Colon (tissue), 2 donors: Measurements from ENCODE around the gene POTEE.
"Not testable (repeated sequence)": the region's sequence is repeated elsewhere in the genome, so short reads cannot be mapped to it uniquely, and the experiment has no call there.

Source experiments
- FAIRE-seq: peaks from 2 replicates; lab custom pipeline; 2012; peaks lifted over from hg19 to GRCh38; lab: Jason Lieb, UNC
- donor health status: control.
- donor health status: control.

Gene POTEE

GRCh38 chr2:131209030-131209772 lies at the start of gene POTEE:
Gene POTEE (plus strand): TSS chr2:131209536. CDS start chr2:131218403, 8,867 bp downstream.
- not testable (repeated sequence) for FAIRE-seq

GRCh38 chr2:131165562-131165961 lies 43.8 kb upstream of the POTEE start:
- not testable (repeated sequence) for FAIRE-seq

GRCh38 chr2:131168538-131168937 lies 40.8 kb upstream of the POTEE start:
- FAIRE-seq: no peak

GRCh38 chr2:131178050-131178449 lies 31.3 kb upstream of the POTEE start:
- not testable (repeated sequence) for FAIRE-seq

GRCh38 chr2:131178721-131179418 lies 30.5 kb upstream of the POTEE start:
- not testable (repeated sequence) for FAIRE-seq

GRCh38 chr2:131181451-131181850 lies 27.9 kb upstream of the POTEE start:
- FAIRE-seq: not testable (repeated sequence)

GRCh38 chr2:131193421-131193820 lies 15.9 kb upstream of the POTEE start:
- FAIRE-seq: not testable (repeated sequence)

GRCh38 chr2:131196186-131196585 lies 13.2 kb upstream of the POTEE start:
- FAIRE-seq: not testable (repeated sequence)

GRCh38 chr2:131201098-131201497 lies 8.2 kb upstream of the POTEE start:
- no peak for FAIRE-seq

GRCh38 chr2:131207839-131208238 lies 1.5 kb upstream of the POTEE start:
- FAIRE-seq: not testable (repeated sequence)

- not testable (repeated sequence) for FAIRE-seq
Observed at GRCh38 chr2:131209773-131210104, 403 bp downstream of the POTEE start.

- not testable (repeated sequence) for FAIRE-seq
Observed at GRCh38 chr2:131210434-131211211, 1.3 kb downstream of the POTEE start.

GRCh38 chr2:131217238-131217986 lies 8.1 kb downstream of the POTEE start:
- not testable (repeated sequence) for FAIRE-seq

- not testable (repeated sequence) for FAIRE-seq
Observed at GRCh38 chr2:131235543-131236449, 26.5 kb downstream of the POTEE start.
